GM18502 (cell line): ENCODE measurements around the gene ELAVL3.

ENCODE experiments used
- ATAC-seq: cut with Tn5 transposase; IDR thresholded peaks from one replicate; pipeline ENCODE4 v1.9.1; 2021; ENCODE audit warnings: mild to moderate bottlenecking; ENCODE audit not compliant: unreplicated experiment, poor library complexity

Gene ELAVL3

GRCh38 chr19:11480715-11481533 lies at the start of gene ELAVL3:
TSS of gene ELAVL3 (minus strand) at chr19:11481046. CDS start at chr19:11480608, 438 bp downstream.
- no peak for ATAC-seq

GRCh38 chr19:11530432-11530831 lies 49.6 kb upstream of the ELAVL3 start:
- no peak for ATAC-seq

GRCh38 chr19:11528551-11529341 lies 47.9 kb upstream of the ELAVL3 start, which contains the start of gene ECSIT:
TSS of gene ECSIT (minus strand) at chr19:11529134. CDS start at chr19:11519170, 9,964 bp downstream.
- ATAC-seq = peak; percentile 92

- ATAC-seq = no peak
These were observed 38.3 kb upstream of the ELAVL3 start for GRCh38 chr19:11519138-11519537.

- ATAC-seq = no peak
These were observed 33.1 kb upstream of the ELAVL3 start for GRCh38 chr19:11513946-11514345.

- no peak for ATAC-seq
These were observed 29.6 kb upstream of the ELAVL3 start for GRCh38 chr19:11510444-11510843.

GRCh38 chr19:11507370-11508078 lies 26.7 kb upstream of the ELAVL3 start:
- no peak for ATAC-seq

GRCh38 chr19:11506967-11507366 lies 26.1 kb upstream of the ELAVL3 start:
- ATAC-seq = no peak

GRCh38 chr19:11506101-11506555 lies 25.3 kb upstream of the ELAVL3 start:
- ATAC-seq = peak; percentile 25

GRCh38 chr19:11505504-11506100 lies 24.8 kb upstream of the ELAVL3 start, which contains the start of gene ZNF653:
TSS of gene ZNF653 (minus strand) at chr19:11505839. CDS start at chr19:11505786, 53 bp downstream.
- ATAC-seq = peak; percentile 58

GRCh38 chr19:11505032-11505503 lies 24.2 kb upstream of the ELAVL3 start:
- peak; percentile 83 for ATAC-seq

GRCh38 chr19:11504502-11505031 lies 23.7 kb upstream of the ELAVL3 start:
- no peak for ATAC-seq

- ATAC-seq = no peak
These were observed 19.1 kb upstream of the ELAVL3 start for GRCh38 chr19:11499890-11500420.

GRCh38 chr19:11499220-11499726 lies 18.4 kb upstream of the ELAVL3 start:
- ATAC-seq = no peak

GRCh38 chr19:11496391-11497163 lies 15.7 kb upstream of the ELAVL3 start:
- ATAC-seq = no peak

GRCh38 chr19:11495885-11496284 lies 15.0 kb upstream of the ELAVL3 start:
- no peak for ATAC-seq

- ATAC-seq = no peak
These were observed 14.6 kb upstream of the ELAVL3 start for GRCh38 chr19:11495481-11495880.

- ATAC-seq = no peak
These were observed 13.9 kb upstream of the ELAVL3 start for GRCh38 chr19:11494634-11495285.
